Upper lobe of left lung (tissue), 6 donors: Measurements from ENCODE around the gene BCAT1. TPM values are rescaled to one million over a fixed set of nuclear protein-coding genes. Genes with fewer than 3 reads are reported as not detected.

Source experiments
- ATAC-seq, 2 donors: fragments of 200-7000 bp; cut with Tn5 transposase; one replicate each; pipeline ENCODE4 v1.9.1; 2022; ENCODE audit warnings: mild to moderate bottlenecking in 2 of 2, moderate library complexity in 2 of 2; ENCODE audit not compliant: low FRiP score in 2 of 2
- DNase-seq, 2 donors: peaks; one replicate each; pipeline ENCODE4 v3.0.0-alpha.2; 2019 to 2020
- H3K27ac ChIP-seq, 4 donors: fragments of 200-600 bp; sonication (generic); one replicate each; pipeline ENCODE4 v1.5.1; 2016 to 2019
- H3K27me3 ChIP-seq, 4 donors: fragments of 200-600 bp; sonication (generic); one replicate each; pipeline ENCODE4 v1.5.1; 2017 to 2019
- H3K36me3 ChIP-seq, 4 donors: fragments of 200-600 bp; sonication (generic); one replicate each; pipeline ENCODE4 v1.5.1; 2016 to 2019
- H3K4me1 ChIP-seq, 4 donors: fragments of 200-600 bp; sonication (generic); one replicate each; pipeline ENCODE4 v1.5.1; 2018 to 2019
- H3K4me3 ChIP-seq, 4 donors: fragments of 200-600 bp; sonication (generic); one replicate each; pipeline ENCODE4 v1.5.1; 2017 to 2019; ENCODE audit warnings: mild to moderate bottlenecking in 2 of 4, moderate library complexity in 1 of 4
- H3K9me3 ChIP-seq, 4 donors: fragments of 200-600 bp; sonication (generic); one replicate each; pipeline ENCODE4 v1.5.1; 2018 to 2019
- EP300 ChIP-seq, 4 donors: sonication (generic); formaldehyde crosslinking; IDR thresholded peaks; one replicate each; pipeline ENCODE4 v1.5.1; 2017; ENCODE audit warnings: antibody characterized with exemption in 4 of 4, control low read depth in 2 of 4
- POLR2A ChIP-seq, 4 donors: fragments of 450-650 bp; IDR thresholded peaks; one replicate each; pipeline ENCODE4 v1.5.1; 2016 to 2017; ENCODE audit warnings: antibody characterized with exemption in 4 of 4, mild to moderate bottlenecking in 2 of 4
- POLR2AphosphoS5 ChIP-seq, 2 donors: sonication (generic); formaldehyde crosslinking; IDR thresholded peaks; one replicate each; pipeline ENCODE4 v1.5.1; 2017; ENCODE audit warnings: antibody characterized with exemption in 2 of 2
- WGBS, 2 donors: methylation state at CpG; one replicate each; pipeline ENCODE4 v1.1.5; 2017 to 2018; 5-methylcytosine and 5-hydroxymethylcytosine counted together
- total RNA-seq, 6 donors: library from RNA; depleted of rRNA in 4 of 6; stranded (reverse); fragments of >200 nt in 4 of 6; gene quantifications; one replicate each; pipeline versions ENCODE4 v1.1.0 to v1.2.1, GENCODE V29; 2016 to 2021
- TF ChIP-seq, protein P1 (sequence below), 6 experiments: fragments of 450-650 bp in 4 of 6; fragments of 200-600 bp in 2 of 6; sonication (generic) in 2 of 6; IDR thresholded peaks; one replicate each; pipeline ENCODE4 v1.5.1; 2016 to 2019; ENCODE audit warnings: antibody characterized with exemption in 6 of 6
- donor health status: DM: no; HTN: no; CAD: no; lungs with moderate emphysema.
- donor health status: DM: no; HTN: yes; CAD: no; lungs with severe emphysema.

Gene BCAT1
- total RNA-seq, 6 donors from 2014 or later = 52.7 to 145 (median 72.7) TPM

GRCh38 chr12:24906141-24906540 lies 42.8 kb downstream of the BCAT1 start:
- H3K36me3 ChIP-seq = no peaks in the 10 kb centered on the region
- H3K4me1 ChIP-seq = peaks cover 15 to 28% (median 22%) of the 10 kb centered on the region in 4 donors
- TF ChIP-seq POLR2A (IDR thresholded peaks at IDR 0.05) = no peak
- TF ChIP-seq EP300 (IDR thresholded peaks at IDR 0.05) = no peak
- TF ChIP-seq, protein P1, sequence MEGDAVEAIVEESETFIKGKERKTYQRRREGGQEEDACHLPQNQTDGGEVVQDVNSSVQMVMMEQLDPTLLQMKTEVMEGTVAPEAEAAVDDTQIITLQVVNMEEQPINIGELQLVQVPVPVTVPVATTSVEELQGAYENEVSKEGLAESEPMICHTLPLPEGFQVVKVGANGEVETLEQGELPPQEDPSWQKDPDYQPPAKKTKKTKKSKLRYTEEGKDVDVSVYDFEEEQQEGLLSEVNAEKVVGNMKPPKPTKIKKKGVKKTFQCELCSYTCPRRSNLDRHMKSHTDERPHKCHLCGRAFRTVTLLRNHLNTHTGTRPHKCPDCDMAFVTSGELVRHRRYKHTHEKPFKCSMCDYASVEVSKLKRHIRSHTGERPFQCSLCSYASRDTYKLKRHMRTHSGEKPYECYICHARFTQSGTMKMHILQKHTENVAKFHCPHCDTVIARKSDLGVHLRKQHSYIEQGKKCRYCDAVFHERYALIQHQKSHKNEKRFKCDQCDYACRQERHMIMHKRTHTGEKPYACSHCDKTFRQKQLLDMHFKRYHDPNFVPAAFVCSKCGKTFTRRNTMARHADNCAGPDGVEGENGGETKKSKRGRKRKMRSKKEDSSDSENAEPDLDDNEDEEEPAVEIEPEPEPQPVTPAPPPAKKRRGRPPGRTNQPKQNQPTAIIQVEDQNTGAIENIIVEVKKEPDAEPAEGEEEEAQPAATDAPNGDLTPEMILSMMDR (IDR thresholded peaks at IDR 0.05) = no peak
- no peak for TF ChIP-seq POLR2AphosphoS5 (IDR thresholded peaks at IDR 0.05)
- DNase-seq (no peak), ATAC-seq (no peak)
- H3K27ac ChIP-seq = no peak overlapping the region
- WGBS, 2 donors = 94 to 98% methylated on average over 2 of the region's 2 CpGs
- H3K4me3 ChIP-seq = no peak overlapping the region
- H3K27me3 ChIP-seq = no peaks in the 10 kb centered on the region
- H3K9me3 ChIP-seq = no peaks in the 10 kb centered on the region

DNA sequence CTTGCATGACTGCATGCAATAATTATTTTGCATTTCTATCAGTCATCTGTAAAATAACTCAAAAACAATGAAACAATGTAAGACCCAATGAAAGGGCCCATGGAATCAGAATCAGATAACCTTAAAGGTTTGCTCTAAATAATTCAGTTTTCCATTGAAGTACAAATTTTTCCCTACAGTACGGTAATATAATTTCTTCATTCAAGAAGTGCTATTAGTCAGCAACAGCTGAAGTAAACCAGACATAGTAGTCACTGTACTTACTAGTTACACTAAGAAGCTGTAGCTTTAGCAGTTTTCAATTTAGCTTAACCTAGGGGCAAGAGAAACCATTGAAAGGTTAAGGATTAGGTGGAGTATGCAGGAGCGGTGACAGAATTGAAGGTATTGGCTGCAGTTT lies 43.5 kb downstream of the BCAT1 start:
- TF ChIP-seq POLR2AphosphoS5 (IDR thresholded peaks at IDR 0.05) = no peak
- H3K4me3 ChIP-seq = no peak overlapping the region

GRCh38 chr12:24904871-24905270 lies 44.0 kb downstream of the BCAT1 start:
- H3K27ac ChIP-seq = no peak overlapping the region
- no peak for ATAC-seq
- 100% methylated on average over 1 of the region's 1 CpG for WGBS, 2 donors

More for the DNA sequence above, 43.5 kb downstream of the BCAT1 start:
- ATAC-seq (no peak), DNase-seq (no peak)
- no peaks in the 10 kb centered on the region for H3K36me3 ChIP-seq
- no peak overlapping the region for H3K27ac ChIP-seq
- H3K27me3 ChIP-seq = no peaks in the 10 kb centered on the region
- no peaks in the 10 kb centered on the region for H3K9me3 ChIP-seq
- 50 to 86% methylated on average over 2 of the region's 2 CpGs for WGBS, 2 donors
- peaks cover 18 to 31% (median 26%) of the 10 kb centered on the region in 4 donors for H3K4me1 ChIP-seq

GRCh38 chr12:24903329-24904088 lies 45.4 kb downstream of the BCAT1 start:
- WGBS, 2 donors = 25 to 28% methylated on average over 20 to 25 of the region's 25 CpGs
- H3K4me3 ChIP-seq = peak overlapping the region; percentile 49 to 88 (median 59)
- peaks cover 26 to 36% (median 31%) of the 10 kb centered on the region in 4 donors for H3K4me1 ChIP-seq

More at GRCh38 chr12:24904871-24905270, 44.0 kb downstream of the BCAT1 start:
- no peaks in the 10 kb centered on the region for H3K9me3 ChIP-seq
- DNase-seq = no peak
- H3K36me3 ChIP-seq = no peaks in the 10 kb centered on the region
- peaks cover 23 to 35% (median 28%) of the 10 kb centered on the region in 4 donors for H3K4me1 ChIP-seq
- TF ChIP-seq EP300 (IDR thresholded peaks at IDR 0.05) = no peak
- TF ChIP-seq POLR2A (IDR thresholded peaks at IDR 0.05) = no peak
- TF ChIP-seq, protein P1 (IDR thresholded peaks at IDR 0.05) = no peak
- no peak for TF ChIP-seq POLR2AphosphoS5 (IDR thresholded peaks at IDR 0.05)
- no peak overlapping the region for H3K4me3 ChIP-seq
- no peaks in the 10 kb centered on the region for H3K27me3 ChIP-seq

More at GRCh38 chr12:24903329-24904088, 45.4 kb downstream of the BCAT1 start:
- Histone ChIP-seq H3K27me3 (no peaks in the 10 kb centered on the region), H3K9me3 (no peaks in the 10 kb centered on the region), H3K36me3 (no peaks in the 10 kb centered on the region), H3K27ac (peak overlapping the region; percentile 58 to 88 (median 71))
- peak in 1 of 2 donors; percentile 54 for ATAC-seq
- no peak for DNase-seq
- TF ChIP-seq, protein P1 (IDR thresholded peaks at IDR 0.05) = no peak
- TF ChIP-seq EP300 (IDR thresholded peaks at IDR 0.05) (no peak), POLR2AphosphoS5 (IDR thresholded peaks at IDR 0.05) (no peak), POLR2A (IDR thresholded peaks at IDR 0.05) (peak in 2 of 4 donors; percentile 24 to 55)
